Measurements from ENCODE around the gene CPNE7.

CPNE7 gene

DNA sequence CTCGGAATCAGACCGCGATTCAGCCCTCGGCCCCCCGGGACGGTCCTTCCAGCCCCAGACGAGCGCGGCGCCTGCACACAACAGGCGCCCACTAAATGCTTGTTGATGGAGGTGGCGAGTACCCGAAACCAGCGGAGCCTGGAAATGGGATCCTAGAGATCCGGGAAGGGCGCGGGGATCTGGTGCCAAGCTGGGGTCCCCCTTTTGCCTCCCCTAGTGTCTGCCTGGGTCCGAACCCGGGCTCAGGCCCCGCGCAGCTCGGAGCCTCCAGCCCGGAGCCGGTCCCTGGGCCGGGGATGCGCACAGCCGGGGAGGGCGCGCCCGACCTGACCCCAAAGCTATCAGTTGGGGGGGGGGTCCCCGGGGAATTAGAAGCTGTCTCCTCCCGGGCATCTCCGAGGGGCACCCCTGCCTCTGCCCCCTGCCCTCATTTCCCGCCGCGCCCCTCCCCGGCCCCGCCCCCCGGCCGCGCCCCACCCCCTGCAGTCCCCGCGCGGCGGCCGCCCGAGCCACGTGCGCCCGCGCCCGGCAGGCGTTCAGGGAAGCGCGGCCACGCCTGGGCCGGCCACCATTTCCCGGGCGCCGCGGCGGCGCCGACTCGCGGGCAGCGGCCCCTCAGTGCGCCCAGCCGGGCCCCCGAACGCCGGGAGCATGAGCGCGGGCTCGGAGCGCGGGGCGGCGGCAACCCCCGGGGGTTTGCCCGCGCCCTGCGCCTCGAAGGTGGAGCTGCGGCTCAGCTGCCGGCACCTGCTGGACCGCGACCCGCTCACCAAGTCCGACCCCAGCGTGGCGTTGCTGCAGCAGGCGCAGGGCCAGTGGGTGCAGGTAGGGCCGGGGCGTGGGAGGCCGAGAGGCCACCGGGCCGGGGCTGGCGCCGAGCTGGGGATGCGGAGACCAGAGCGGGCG lies at the start of gene CPNE7:
Gene CPNE7, plus strand, starts transcription at position 512 of the 906 bp plus-strand sequence. Its CDS starts 140 bp downstream, at position 652.
- TF ChIP-seq, protein P1, sequence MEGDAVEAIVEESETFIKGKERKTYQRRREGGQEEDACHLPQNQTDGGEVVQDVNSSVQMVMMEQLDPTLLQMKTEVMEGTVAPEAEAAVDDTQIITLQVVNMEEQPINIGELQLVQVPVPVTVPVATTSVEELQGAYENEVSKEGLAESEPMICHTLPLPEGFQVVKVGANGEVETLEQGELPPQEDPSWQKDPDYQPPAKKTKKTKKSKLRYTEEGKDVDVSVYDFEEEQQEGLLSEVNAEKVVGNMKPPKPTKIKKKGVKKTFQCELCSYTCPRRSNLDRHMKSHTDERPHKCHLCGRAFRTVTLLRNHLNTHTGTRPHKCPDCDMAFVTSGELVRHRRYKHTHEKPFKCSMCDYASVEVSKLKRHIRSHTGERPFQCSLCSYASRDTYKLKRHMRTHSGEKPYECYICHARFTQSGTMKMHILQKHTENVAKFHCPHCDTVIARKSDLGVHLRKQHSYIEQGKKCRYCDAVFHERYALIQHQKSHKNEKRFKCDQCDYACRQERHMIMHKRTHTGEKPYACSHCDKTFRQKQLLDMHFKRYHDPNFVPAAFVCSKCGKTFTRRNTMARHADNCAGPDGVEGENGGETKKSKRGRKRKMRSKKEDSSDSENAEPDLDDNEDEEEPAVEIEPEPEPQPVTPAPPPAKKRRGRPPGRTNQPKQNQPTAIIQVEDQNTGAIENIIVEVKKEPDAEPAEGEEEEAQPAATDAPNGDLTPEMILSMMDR (IDR thresholded peaks at IDR 0.05; ENCODE audit: low read depth, low read length, missing control alignments) = no peak
- DNase-seq = no peak
- H3K27ac ChIP-seq = no peak within 1 kb of the TSS

DNA sequence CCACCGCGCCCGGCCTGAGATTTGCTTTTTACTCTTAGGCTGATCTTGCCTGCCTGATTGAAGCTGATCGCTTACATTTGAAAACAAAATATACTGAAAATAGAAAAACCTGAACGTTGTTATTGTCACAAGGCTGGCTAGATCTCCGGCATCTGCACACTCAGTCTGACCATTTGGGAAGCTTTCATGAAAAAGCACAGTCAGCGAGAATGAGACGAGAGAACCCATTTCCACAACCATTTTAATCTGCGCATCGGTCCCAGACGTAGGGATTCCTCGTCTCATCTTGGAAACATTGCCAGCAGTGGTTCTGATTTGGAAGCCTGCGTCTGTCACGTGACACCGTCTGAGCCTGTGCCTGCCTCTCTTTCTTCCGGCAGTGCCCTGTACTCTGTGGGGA lies 46.5 kb upstream of the CPNE7 start:
- TF ChIP-seq, protein P1 (IDR thresholded peaks at IDR 0.05; ENCODE audit: low read depth, low read length, missing control alignments) = no peak
- in situ Hi-C loops (cut with HindIII; ENCODE audit: low pct_ligation_motif_present, low sequenced_read_pairs) = no loop called here
- H3K27me3 ChIP-seq (replicated peaks) = no peaks in the 10 kb centered on the region
- H3K4me3 ChIP-seq (ENCODE audit: low read depth, low read length) = no peak overlapping the region
- DNase-seq = no peak
- no peak overlapping the region for H3K27ac ChIP-seq
- peaks cover 83% of the 10 kb centered on the region for H3K36me3 ChIP-seq (replicated peaks)

More for the DNA sequence above, at the start of gene CPNE7:
- H3K36me3 ChIP-seq (replicated peaks) = no peaks in the 10 kb centered on the region
- H3K27me3 ChIP-seq (replicated peaks) = no peaks in the 10 kb centered on the region
- in situ Hi-C loops (cut with HindIII; ENCODE audit: low pct_ligation_motif_present, low sequenced_read_pairs) = no loop called here
- H3K4me3 ChIP-seq (ENCODE audit: low read depth, low read length) = peak within 1 kb of the TSS; percentile 56

DNA sequence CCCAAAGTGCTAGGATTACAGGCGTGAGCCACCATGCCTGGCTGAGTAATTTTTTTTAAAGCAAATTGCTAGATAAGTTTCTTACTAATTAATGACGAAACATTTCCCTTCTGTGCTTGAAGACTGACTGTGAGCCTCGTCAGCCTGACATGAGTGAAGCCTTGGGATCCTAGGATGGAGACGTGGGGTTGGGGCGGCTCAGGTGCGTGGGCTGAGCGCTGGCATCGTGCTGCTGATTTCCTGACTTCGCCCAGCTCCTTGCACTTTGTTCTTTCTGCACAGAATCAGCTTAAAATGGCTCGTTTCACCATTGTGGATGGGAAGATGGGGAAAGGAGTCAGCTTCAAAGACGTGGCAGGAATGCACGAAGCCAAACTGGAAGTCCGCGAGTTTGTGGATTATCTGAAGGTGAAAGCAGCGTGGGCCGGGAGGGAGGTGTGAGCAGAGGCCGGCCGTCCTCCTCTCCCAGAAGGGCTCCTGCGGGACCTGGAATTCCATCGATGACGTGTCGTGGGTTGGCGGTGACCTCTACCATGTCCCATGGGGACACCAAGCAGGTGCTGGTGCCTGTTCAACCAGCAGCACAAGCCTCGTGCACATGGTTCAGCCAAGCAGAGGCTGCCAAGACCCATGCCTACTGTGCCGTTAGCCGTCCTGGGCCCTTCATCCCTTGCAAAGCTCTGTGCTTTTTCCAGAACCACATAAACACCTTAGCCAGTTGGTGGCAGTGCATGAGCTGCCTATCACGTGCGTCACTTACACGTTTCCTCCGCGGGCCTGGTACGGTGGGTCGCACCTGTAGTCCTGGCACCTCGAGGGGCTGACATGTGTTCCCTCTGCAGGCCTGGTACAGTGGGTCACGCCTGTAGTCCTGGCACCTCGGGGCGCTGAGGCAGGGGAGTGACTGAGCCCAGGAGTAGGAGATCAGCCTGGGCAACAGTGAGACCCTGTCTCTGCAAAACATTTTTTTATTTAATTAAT lies 44.9 kb upstream of the CPNE7 start:
- Histone ChIP-seq H3K27me3 (replicated peaks) (no peaks in the 10 kb centered on the region), H3K27ac (no peak overlapping the region), H3K4me3 (ENCODE audit: low read depth, low read length) (no peak overlapping the region), H3K36me3 (replicated peaks) (peaks cover 88% of the 10 kb centered on the region)
- DNase-seq = no peak
- in situ Hi-C loops (cut with HindIII; ENCODE audit: low pct_ligation_motif_present, low sequenced_read_pairs) = no loop called here
- TF ChIP-seq, protein P1 (IDR thresholded peaks at IDR 0.05; ENCODE audit: low read depth, low read length, missing control alignments) = no peak

DNA sequence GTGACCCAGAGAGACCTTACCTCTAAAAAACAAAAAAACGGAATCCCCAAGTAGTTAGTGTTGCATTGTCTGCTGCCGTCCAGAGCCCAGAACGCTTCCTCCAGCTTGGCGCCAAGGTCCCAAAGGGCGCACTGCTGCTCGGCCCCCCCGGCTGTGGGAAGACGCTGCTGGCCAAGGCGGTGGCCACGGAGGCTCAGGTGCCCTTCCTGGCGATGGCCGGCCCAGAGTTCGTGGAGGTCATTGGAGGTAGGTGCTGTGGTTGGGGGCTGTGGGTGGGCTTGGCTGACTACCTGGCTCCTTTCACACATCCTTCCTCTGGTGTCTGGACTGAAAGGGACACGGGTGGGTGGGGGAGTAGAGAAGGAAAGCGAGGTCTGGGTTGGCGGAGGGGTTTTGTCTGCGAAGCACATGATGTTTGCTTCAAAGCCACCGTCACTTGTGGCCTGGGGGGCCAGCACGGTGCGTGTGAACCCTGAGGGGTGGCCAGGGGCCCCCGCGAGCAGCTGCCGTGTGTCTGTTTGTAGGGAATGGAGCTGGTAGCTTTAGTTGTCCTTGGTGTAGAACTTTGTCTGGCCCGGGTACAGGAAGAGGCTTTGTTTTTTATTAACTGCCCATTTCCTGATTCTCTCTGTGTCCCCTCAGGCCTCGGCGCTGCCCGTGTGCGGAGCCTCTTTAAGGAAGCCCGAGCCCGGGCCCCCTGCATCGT lies 43.6 kb upstream of the CPNE7 start:
- H3K4me3 ChIP-seq (ENCODE audit: low read depth, low read length) = no peak overlapping the region

DNA sequence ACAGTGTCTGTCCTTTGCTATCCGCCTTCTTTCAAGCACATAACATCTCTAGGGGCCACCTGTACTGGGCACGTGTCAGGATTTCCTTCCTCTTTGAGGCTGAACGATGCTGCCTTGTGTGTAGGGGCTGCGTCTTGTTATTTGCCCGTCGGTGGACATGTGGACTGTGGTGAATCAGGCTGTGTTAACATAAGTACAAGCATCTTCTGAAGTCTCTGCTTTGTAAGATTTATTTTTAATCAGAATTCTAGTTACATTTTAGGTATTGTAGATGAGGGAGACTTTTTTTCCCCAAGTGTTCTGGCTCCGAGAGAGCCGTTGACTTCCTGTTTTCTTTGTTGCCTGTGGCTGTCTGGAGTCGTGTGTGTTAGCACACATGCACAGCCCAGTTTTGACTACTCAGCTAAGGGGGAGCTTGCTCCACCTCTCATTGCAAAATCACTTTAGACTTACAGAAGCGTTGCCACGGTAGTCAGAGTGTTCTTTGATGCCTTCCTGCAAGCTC lies 41.3 kb upstream of the CPNE7 start:
- TF ChIP-seq, protein P1 (IDR thresholded peaks at IDR 0.05; ENCODE audit: low read depth, low read length, missing control alignments) = no peak
- H3K4me3 ChIP-seq (ENCODE audit: low read depth, low read length) = no peak overlapping the region
- no peak overlapping the region for H3K27ac ChIP-seq
- no peaks in the 10 kb centered on the region for H3K27me3 ChIP-seq (replicated peaks)
- in situ Hi-C loops (cut with HindIII; ENCODE audit: low pct_ligation_motif_present, low sequenced_read_pairs) = no loop called here
- peaks cover 84% of the 10 kb centered on the region for H3K36me3 ChIP-seq (replicated peaks)
- DNase-seq = no peak

More for the DNA sequence above, 43.6 kb upstream of the CPNE7 start:
- TF ChIP-seq, protein P1 (IDR thresholded peaks at IDR 0.05; ENCODE audit: low read depth, low read length, missing control alignments) = no peak
- no peak for DNase-seq
- no peaks in the 10 kb centered on the region for H3K27me3 ChIP-seq (replicated peaks)
- no peak overlapping the region for H3K27ac ChIP-seq
- peaks cover 86% of the 10 kb centered on the region for H3K36me3 ChIP-seq (replicated peaks)
- in situ Hi-C loops (cut with HindIII; ENCODE audit: low pct_ligation_motif_present, low sequenced_read_pairs) = no loop called here

Measured in brain microvascular endothelial cell (primary cell).